AG04450 (cell line): ENCODE measurements around the gene ARHGEF9. TPM values are rescaled to one million over a fixed set of nuclear protein-coding genes. Genes with fewer than 3 reads are reported as not detected.

Experiments used
- CTCF ChIA-PET: fragments of 300-600, 350-600 bp; formaldehyde crosslinking; extraction: SDS; loops from one replicate; lab custom pipeline; 2022; ENCODE audit warnings: antibody characterized with exemption, inconsistent platforms; lab: Charles Lee
- POLR2A ChIA-PET: fragments of 350-600 bp; formaldehyde crosslinking; extraction: SDS; loops from one replicate; lab custom pipeline; 2021; ENCODE audit warnings: antibody characterized with exemption, inconsistent platforms; lab: Yijun Ruan, JAX
- DNase-seq: peaks from one replicate; pipeline ENCODE4 v3.0.0-alpha.2; 2011; ENCODE audit warnings: low read depth, low spot score
- H3K27ac ChIP-seq: one replicate; pipeline ENCODE4 v1.5.1; 2012; ENCODE audit warnings: low read depth, low read length, control low read depth
- H3K27me3 ChIP-seq: one replicate; pipeline ENCODE4 v1.6.0; 2012; ENCODE audit warnings: low read length; ENCODE audit not compliant: control insufficient read depth, insufficient read depth
- H3K4me3 ChIP-seq: 2 replicates; pipeline ENCODE4 v1.5.1; 2011; ENCODE audit warnings: mild to moderate bottlenecking, low read depth, low read length, control low read depth
- H3K9me3 ChIP-seq: 2 replicates; pipeline ENCODE4 v1.5.1; 2012; ENCODE audit warnings: low read length; ENCODE audit not compliant: control insufficient read depth, insufficient read depth
- polyA plus RNA-seq: library from polyadenylated mRNA; depleted of rRNA; stranded (reverse); fragments of >200 nt; gene quantifications from 2 replicates; pipeline ENCODE4 v1.2.3, GENCODE V29; 2011
- TF ChIP-seq, protein P1 (sequence below): IDR thresholded peaks from 2 replicates; pipeline ENCODE4 v1.5.1; 2011; ENCODE audit warnings: low read depth, low read length, control low read depth, inconsistent platforms

ARHGEF9 gene
- polyA plus RNA-seq, 1 experiment, result 9.1 TPM

DNA sequence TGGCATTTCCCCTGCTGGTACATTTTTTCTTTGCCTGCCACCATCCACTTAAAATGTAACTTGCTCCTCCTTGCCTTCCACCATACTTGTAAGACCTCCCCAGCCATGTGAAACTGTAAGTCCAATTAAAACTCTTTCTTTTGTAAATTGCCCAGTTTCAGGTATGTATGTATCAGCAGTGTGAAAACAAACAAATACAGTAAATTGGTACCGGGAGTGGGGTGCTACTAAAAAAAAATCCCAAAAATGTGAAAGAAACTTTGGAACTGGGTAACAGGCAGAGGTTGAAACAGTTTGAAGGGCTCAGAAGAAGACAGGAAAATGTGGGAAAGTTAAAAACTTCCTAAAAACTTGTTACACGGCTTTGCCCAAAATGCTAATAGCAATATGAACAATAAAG, 16.3 kb downstream of the ARHGEF9 start:
- no peak for DNase-seq
- Histone ChIP-seq H3K9me3 (no peaks in the 10 kb centered on the region), H3K27me3 (no peaks in the 10 kb centered on the region), H3K4me3 (no peak overlapping the region), H3K27ac (no peak overlapping the region)
- POLR2A ChIA-PET, result no interaction called here
- CTCF ChIA-PET, result no interaction called here
- TF ChIP-seq, protein P1, sequence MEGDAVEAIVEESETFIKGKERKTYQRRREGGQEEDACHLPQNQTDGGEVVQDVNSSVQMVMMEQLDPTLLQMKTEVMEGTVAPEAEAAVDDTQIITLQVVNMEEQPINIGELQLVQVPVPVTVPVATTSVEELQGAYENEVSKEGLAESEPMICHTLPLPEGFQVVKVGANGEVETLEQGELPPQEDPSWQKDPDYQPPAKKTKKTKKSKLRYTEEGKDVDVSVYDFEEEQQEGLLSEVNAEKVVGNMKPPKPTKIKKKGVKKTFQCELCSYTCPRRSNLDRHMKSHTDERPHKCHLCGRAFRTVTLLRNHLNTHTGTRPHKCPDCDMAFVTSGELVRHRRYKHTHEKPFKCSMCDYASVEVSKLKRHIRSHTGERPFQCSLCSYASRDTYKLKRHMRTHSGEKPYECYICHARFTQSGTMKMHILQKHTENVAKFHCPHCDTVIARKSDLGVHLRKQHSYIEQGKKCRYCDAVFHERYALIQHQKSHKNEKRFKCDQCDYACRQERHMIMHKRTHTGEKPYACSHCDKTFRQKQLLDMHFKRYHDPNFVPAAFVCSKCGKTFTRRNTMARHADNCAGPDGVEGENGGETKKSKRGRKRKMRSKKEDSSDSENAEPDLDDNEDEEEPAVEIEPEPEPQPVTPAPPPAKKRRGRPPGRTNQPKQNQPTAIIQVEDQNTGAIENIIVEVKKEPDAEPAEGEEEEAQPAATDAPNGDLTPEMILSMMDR, result no peak

DNA sequence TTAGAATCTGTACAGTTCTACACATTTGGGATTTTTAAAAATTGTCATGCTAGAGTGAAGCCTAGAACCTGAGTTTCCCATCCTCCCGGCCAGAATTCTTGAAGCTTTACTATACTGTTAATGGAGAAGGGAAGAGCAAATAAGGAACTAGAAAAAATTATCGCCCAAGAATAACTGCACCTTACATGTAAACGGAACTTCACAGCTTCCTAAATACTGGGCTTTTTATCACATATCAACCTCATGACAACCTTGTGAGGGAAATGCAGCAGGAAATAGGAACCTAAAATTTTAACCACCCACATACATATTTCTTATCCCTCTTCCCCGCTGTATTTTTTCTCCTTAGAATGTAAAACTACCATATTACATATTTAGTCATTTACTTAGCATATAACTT, 19.3 kb downstream of the ARHGEF9 start:
- Histone ChIP-seq H3K27ac (no peak overlapping the region), H3K9me3 (no peaks in the 10 kb centered on the region), H3K27me3 (no peaks in the 10 kb centered on the region), H3K4me3 (no peak overlapping the region)
- CTCF ChIA-PET, result no interaction called here
- TF ChIP-seq, protein P1, result no peak
- DNase-seq, result no peak
- POLR2A ChIA-PET, result no interaction called here

DNA sequence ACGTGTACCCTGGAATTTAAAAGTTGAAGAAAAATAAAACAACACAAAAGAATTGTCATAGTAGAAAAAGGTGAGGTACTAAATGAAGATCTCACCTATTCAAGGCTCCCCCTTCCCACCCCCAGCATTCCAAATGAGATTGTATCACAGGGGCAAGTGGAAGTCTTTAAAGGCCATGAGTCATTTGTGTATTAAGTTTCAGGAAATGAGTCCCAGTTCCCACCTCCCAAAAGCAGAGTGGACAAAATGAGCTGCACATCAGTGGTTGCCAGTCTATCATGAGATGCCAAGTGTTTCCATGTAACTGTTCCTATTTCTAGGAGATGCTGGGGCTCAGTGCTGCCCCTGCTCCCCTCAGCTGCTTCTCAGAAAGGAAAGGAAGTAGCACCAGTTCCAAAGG, 20.1 kb downstream of the ARHGEF9 start:
- POLR2A ChIA-PET, result no interaction called here
- no peak for DNase-seq
- Histone ChIP-seq H3K9me3 (no peaks in the 10 kb centered on the region), H3K27me3 (no peaks in the 10 kb centered on the region), H3K27ac (no peak overlapping the region), H3K4me3 (no peak overlapping the region)
- CTCF ChIA-PET, result no interaction called here
- TF ChIP-seq, protein P1, result no peak

DNA sequence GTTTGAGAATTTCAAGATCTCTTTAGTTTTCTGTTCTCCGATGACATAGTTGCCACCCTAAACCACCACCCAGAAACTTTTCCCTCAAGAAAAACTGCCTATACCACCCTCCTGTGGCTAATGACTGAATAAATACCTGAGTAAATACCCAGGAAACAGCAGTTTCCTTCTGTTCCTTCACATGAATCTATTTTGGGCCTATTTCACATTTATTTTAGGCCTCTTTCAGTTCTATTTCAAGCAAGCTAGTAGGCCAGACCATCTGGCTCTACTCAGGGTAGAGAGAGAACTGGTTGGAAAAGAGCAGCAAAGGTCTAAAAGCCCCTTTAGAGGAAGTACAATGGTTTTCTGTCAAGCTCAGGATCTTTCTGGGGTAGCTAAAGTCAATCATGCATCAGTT, 23.4 kb downstream of the ARHGEF9 start:
- Histone ChIP-seq H3K4me3 (no peak overlapping the region), H3K27ac (no peak overlapping the region), H3K9me3 (no peaks in the 10 kb centered on the region), H3K27me3 (no peaks in the 10 kb centered on the region)
- POLR2A ChIA-PET, result no interaction called here
- CTCF ChIA-PET, result interaction anchor here (1.8 kb wide), 1 partner anchor 75 kb away, joined by 4 read pairs; no protein-coding TSS in a partner anchor
- TF ChIP-seq, protein P1, result no peak
- DNase-seq, result no peak

DNA sequence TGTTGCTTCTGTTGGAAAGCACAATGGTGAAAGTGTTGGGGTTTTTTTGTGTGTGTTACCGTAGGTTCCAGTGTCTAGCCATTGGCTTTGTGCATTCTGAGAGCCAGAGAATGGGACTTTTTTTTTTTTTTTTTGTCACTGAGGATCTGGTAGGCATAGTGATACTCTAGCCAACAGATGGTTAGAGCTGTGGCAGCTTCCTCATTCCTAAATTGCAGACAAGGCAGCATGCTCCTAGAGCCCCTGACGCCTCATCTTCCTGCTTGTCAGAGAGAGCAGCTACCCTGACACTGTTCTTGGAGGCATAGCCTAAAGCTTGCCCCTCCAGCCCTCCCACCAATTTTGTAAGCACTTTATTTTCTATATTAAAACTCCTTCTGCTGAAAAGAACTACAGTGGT, 27.0 kb downstream of the ARHGEF9 start:
- POLR2A ChIA-PET, result no interaction called here
- no peak for DNase-seq
- CTCF ChIA-PET, result interaction anchor here (0.6 kb wide), 1 partner anchor 1278 kb away, joined by 3 read pairs; no protein-coding TSS in a partner anchor
- no peaks in the 10 kb centered on the region for H3K27me3 ChIP-seq
- H3K9me3 ChIP-seq, result no peaks in the 10 kb centered on the region
- no peak overlapping the region for H3K4me3 ChIP-seq
- TF ChIP-seq, protein P1, result no peak
- no peak overlapping the region for H3K27ac ChIP-seq
